GM10266 (cell line): ENCODE measurements around the gene TSPAN3.

Experiments
- DNase-seq: peaks from one replicate; pipeline ENCODE4 v3.0.0; 2012; ENCODE audit errors: extremely low spot score
- CTCF ChIP-seq: IDR thresholded peaks from 2 replicates; pipeline ENCODE4 v1.5.1; 2012; ENCODE audit warnings: mild to moderate bottlenecking, low read depth; ENCODE audit not compliant: control insufficient read depth, insufficient read depth; ENCODE audit errors: missing control alignments

The TSPAN3 gene

GRCh38 chr15:77030048-77030927 lies 40.6 kb downstream of the TSPAN3 start:
- no peak for TF ChIP-seq CTCF
- no peak for DNase-seq

GRCh38 chr15:77029166-77030047 lies 41.5 kb downstream of the TSPAN3 start:
- DNase-seq: no peak
- no peak for TF ChIP-seq CTCF

DNA sequence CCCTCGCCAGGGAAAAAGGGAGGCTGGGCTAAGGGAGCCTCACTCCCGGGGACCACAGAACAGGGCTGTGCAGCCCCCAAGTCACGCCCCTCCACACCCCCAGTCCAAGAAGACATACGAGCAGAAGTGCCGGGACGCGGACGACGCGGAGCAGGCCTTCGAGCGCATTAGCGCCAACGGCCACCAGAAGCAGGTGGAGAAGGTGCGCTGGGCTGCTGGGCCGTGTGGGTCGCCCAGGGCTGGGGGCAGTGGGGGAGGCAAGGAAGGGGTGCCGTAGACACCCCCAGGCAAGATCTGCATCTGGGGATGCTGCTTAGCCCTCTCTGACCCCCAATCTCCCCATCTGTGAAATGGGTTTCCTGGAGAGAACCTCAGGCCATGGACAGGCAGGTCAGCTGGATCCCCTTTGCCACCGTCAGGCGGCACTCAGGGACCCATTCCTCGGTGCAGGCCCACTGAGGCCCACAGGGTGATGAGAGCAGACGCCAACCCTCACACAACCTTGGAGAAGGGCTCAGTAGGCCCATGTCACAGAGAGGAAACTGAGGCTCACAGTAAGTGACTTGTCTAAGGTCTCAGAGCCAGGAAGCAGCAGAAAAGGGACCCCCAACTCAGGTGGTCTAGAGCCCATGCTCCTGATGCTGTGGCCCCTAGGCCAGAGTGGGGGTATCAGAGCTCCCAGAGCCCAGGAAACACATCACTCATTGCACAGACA lies 42.3 kb downstream of the TSPAN3 start:
- TF ChIP-seq CTCF: no peak
- no peak for DNase-seq

- DNase-seq: no peak
- TF ChIP-seq CTCF: no peak
Measured at GRCh38 chr15:77027697-77028450, 43.0 kb downstream of the TSPAN3 start.

DNA sequence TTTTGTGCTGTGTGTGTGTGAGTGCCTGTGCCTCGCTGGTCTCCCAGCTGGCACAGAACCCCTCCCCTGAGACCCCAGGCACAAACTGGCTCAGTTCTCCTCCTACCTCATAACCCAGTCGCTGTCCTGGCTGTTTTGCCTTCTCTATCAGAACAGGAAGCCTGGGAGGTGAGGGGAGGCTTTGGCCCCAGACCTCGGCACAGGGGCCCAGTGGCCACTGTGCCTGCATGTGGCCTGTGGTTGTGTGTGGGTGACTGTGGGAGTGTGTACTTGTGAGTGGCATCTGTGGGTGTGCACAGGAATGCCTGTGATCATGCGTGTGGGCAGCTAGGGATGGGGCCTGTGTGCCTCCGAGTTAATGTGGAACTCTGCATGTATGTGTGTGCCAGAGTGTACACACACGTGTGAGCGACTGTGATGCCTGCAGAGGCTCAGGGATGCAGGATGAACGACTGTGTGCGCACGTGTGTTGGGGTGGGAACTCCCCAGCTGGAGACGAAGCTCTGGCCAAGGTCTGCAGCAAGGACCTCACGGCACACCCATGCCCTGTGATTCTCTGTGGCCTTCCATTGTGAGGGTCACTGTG lies 43.7 kb downstream of the TSPAN3 start:
- no peak for TF ChIP-seq CTCF
- DNase-seq: no peak

DNA sequence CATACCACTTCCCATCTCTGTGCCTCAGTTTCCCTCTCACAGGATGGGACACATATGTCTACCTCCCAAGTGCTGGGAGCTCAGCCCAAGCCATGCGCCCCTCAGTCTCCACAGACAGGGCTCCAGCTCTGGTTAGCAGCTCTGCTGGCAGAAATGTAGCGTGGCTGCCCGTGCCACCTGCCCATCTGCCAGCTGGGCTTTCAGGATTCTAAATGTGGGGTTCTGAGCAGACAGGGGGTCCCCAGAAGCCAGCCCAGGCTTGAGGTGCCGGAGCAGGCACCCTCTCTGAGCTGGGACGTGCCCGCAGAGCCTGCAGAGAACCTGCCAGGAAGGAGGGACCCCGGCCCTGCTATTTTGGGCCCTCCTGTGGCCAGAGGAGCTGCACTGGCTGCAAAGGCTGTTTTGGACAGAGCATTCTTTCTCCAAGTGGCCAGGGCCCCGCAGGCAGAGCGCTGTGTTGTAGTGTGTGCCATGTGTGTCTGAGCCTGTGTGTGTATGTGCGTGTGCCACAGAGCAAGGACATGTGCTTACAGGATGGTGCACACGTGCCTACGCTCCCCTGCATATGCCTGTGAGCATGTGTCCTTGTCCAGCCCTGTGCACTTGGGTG lies 44.3 kb downstream of the TSPAN3 start:
- TF ChIP-seq CTCF: no peak
- no peak for DNase-seq
